ENCODE results near the gene TECPR2. TPM values are rescaled to one million over a fixed set of nuclear protein-coding genes. Genes with fewer than 3 reads are reported as not detected.

Gene TECPR2
- total RNA-seq, 1 experiment from 2014 or later = 12.2 TPM

DNA sequence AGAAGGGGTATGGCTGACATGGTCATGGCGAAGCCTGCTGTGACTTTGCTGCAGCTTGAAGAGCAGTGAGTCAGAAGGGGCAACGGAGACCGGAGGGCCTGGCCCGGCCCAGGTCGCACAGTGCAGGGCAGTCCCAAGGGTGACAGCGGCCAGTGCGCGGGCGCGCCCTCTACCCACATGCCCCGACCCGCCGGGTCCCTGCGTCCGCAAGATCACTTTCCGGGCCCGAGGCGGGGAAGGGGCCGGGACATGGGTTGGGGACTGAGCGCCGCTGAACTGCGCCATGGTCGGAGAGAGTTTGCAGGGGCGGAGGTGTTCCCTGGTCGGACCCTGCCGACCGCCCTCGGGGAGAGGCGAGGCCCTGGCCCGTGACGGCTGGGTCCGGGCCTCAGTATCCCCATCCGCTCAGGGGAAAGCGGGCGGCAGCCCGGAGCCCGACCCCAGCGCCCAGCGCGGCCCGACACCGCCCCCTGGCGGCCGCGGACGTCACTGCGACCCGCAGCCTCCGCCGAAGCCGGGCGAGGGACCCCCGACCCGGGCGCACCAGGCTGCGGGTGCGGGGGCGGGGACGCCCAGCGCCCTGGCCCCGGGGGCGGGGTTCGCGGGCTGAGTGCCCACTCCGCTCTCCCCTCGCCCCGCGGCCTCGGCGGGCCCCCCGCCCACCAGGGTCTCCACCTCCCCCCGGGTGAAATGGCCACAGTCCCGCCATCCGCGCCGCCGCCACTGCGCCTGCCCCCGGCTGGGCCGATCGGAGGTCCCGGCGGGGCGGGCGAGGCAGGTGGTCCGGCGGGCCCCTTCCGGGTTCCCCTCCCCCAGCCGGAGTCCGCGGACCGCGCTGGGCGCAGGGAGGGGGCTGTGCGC lies 154.0 kb downstream of the TECPR2 start:
- ChIA-PET CTCF (interaction anchor here (0.8 to 2.1 kb wide), 6 partner anchors 8 to 200 kb away, joined by 3 to 10 read pairs (median 4); no protein-coding TSS in a partner anchor), RAD21 (ENCODE audit: low non-redundant PET in 1 of 2, low total read pairs in 2 of 2, uncharacterized antibody in 2 of 2, unreplicated experiment in 2 of 2) (interaction anchor here (0.7 to 1.0 kb wide), 2 partner anchors 32 to 78 kb away, joined by 4 read pairs; no protein-coding TSS in a partner anchor), POLR2A (interaction anchor here (1.6 kb wide), 1 partner anchor 78 kb away, joined by 3 read pairs; no protein-coding TSS in a partner anchor)
- Histone ChIP-seq H3K9me2 (ENCODE audit: insufficient read depth) (no peaks in the 10 kb centered on the region), H3K4me1 (ENCODE audit: control insufficient read depth in 1 of 2, insufficient read depth in 2 of 2, low read length in 2 of 2) (peaks cover under 1 to 5% of the 10 kb centered on the region in 2 experiments), H3K36me3 (ENCODE audit: control insufficient read depth in 1 of 2, insufficient read depth in 2 of 2, low read length in 2 of 2) (no peaks in the 10 kb centered on the region), H3K27me3 (ENCODE audit: insufficient read depth, low read length) (no peaks in the 10 kb centered on the region), H3K9me3 (ENCODE audit: control insufficient read depth in 1 of 2, insufficient read depth in 1 of 2, low read depth in 1 of 2, low read length in 2 of 2) (no peaks in the 10 kb centered on the region), H3K27ac (ENCODE audit: low read depth, low read length) (no peak overlapping the region; the same call in 1 of the 2 replicates), H3K79me2 (ENCODE audit: insufficient read depth, low read length) (no peaks in the 10 kb centered on the region), H4K20me1 (ENCODE audit: insufficient read depth) (no peaks in the 10 kb centered on the region), H3K4me3 (replicated peaks in 1 of 2; ENCODE audit: low read depth in 1 of 2, low read length in 2 of 2) (peak overlapping the region; percentile 10 to 55), H3K9ac (ENCODE audit: low read length) (peak overlapping the region; percentile 20; the same call in 1 of the 2 replicates), H2AFZ (ENCODE audit: low read depth, low read length, poor library complexity, severe bottlenecking) (peak overlapping the region; percentile 71), H3K4me2 (ENCODE audit: low read length) (peak overlapping the region; percentile 88)
- no peak for TF ChIP-seq RAD21 (IDR thresholded peaks at IDR 0.05; ENCODE audit: low read depth)
- TF ChIP-seq SP1 (IDR thresholded peaks at IDR 0.05; ENCODE audit: low read depth) = no peak
- no peak for TF ChIP-seq EZH2phosphoT487 (IDR thresholded peaks at IDR 0.05; ENCODE audit: borderline replicate concordance)
- TF ChIP-seq POLR2AphosphoS5 (IDR thresholded peaks at IDR 0.05; ENCODE audit: low read depth, low read length) = no peak
- TF ChIP-seq, protein P1, sequence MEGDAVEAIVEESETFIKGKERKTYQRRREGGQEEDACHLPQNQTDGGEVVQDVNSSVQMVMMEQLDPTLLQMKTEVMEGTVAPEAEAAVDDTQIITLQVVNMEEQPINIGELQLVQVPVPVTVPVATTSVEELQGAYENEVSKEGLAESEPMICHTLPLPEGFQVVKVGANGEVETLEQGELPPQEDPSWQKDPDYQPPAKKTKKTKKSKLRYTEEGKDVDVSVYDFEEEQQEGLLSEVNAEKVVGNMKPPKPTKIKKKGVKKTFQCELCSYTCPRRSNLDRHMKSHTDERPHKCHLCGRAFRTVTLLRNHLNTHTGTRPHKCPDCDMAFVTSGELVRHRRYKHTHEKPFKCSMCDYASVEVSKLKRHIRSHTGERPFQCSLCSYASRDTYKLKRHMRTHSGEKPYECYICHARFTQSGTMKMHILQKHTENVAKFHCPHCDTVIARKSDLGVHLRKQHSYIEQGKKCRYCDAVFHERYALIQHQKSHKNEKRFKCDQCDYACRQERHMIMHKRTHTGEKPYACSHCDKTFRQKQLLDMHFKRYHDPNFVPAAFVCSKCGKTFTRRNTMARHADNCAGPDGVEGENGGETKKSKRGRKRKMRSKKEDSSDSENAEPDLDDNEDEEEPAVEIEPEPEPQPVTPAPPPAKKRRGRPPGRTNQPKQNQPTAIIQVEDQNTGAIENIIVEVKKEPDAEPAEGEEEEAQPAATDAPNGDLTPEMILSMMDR (IDR thresholded peaks at IDR 0.05 in 2 of 3, conservative IDR thresholded peaks at IDR 0.05 in 1 of 3; ENCODE audit: borderline replicate concordance in 1 of 3, insufficient read depth in 1 of 3, low read depth in 2 of 3, low read length in 2 of 3) = peak in 2 of 3 experiments; percentile 60 to 68; a peak in 4 of 6 replicates
- TF ChIP-seq, protein P2, sequence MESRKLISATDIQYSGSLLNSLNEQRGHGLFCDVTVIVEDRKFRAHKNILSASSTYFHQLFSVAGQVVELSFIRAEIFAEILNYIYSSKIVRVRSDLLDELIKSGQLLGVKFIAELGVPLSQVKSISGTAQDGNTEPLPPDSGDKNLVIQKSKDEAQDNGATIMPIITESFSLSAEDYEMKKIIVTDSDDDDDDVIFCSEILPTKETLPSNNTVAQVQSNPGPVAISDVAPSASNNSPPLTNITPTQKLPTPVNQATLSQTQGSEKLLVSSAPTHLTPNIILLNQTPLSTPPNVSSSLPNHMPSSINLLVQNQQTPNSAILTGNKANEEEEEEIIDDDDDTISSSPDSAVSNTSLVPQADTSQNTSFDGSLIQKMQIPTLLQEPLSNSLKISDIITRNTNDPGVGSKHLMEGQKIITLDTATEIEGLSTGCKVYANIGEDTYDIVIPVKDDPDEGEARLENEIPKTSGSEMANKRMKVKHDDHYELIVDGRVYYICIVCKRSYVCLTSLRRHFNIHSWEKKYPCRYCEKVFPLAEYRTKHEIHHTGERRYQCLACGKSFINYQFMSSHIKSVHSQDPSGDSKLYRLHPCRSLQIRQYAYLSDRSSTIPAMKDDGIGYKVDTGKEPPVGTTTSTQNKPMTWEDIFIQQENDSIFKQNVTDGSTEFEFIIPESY (IDR thresholded peaks at IDR 0.05; ENCODE audit: extremely low read depth, insufficient replicate concordance, low read length) = no peak
- TF ChIP-seq ZFX (IDR thresholded peaks at IDR 0.05) = peak; percentile 25; the same call in 1 of the 2 replicates
- TF ChIP-seq JUND (IDR thresholded peaks at IDR 0.05) = no peak
- TF ChIP-seq, protein P3, sequence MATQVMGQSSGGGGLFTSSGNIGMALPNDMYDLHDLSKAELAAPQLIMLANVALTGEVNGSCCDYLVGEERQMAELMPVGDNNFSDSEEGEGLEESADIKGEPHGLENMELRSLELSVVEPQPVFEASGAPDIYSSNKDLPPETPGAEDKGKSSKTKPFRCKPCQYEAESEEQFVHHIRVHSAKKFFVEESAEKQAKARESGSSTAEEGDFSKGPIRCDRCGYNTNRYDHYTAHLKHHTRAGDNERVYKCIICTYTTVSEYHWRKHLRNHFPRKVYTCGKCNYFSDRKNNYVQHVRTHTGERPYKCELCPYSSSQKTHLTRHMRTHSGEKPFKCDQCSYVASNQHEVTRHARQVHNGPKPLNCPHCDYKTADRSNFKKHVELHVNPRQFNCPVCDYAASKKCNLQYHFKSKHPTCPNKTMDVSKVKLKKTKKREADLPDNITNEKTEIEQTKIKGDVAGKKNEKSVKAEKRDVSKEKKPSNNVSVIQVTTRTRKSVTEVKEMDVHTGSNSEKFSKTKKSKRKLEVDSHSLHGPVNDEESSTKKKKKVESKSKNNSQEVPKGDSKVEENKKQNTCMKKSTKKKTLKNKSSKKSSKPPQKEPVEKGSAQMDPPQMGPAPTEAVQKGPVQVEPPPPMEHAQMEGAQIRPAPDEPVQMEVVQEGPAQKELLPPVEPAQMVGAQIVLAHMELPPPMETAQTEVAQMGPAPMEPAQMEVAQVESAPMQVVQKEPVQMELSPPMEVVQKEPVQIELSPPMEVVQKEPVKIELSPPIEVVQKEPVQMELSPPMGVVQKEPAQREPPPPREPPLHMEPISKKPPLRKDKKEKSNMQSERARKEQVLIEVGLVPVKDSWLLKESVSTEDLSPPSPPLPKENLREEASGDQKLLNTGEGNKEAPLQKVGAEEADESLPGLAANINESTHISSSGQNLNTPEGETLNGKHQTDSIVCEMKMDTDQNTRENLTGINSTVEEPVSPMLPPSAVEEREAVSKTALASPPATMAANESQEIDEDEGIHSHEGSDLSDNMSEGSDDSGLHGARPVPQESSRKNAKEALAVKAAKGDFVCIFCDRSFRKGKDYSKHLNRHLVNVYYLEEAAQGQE (IDR thresholded peaks at IDR 0.05; ENCODE audit: low read depth) = no peak
- no peak for TF ChIP-seq CBX3 (IDR thresholded peaks at IDR 0.05; ENCODE audit: low read depth)
- intact Hi-C loops (cut with micrococcal nuclease) = loop anchor here (1.0 kb wide), 1 partner anchor 78 kb away; no protein-coding TSS in a partner anchor
- DNase-seq (ENCODE audit: low read depth, low spot score) = no peak
- ATAC-seq = peak; percentile 87
- no TSS peak for BruUV-seq (replicated peaks)
